ENCODE data around the gene RIPOR1.

DNA sequence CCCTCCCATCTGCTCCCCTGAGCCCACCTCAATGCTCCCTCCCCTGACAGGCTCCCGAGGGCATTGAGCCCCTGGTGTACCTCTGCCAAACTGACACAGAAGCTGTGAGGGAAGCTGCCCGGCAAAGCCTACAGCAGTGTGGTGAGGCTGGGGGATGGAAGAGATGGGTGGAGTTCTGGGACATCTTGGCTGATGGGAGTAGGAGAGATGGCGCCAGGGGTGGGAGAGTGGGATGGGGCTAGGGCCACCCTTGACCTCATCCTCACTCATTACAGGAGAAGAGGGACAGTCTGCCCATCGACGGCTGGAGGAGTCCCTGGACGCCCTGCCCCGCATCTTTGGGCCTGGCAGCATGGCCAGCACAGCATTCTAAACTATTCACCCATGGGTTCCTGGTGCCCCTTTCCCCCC lies 17.5 kb downstream of the RIPOR1 start:
- TF ChIP-seq NANOG (IDR thresholded peaks at IDR 0.05; ENCODE audit: borderline replicate concordance) (no peak), CREB1 (CRISPR knock-in tag; IDR thresholded peaks at IDR 0.05; ENCODE audit: low read depth) (no peak), POLR2AphosphoS5 (IDR thresholded peaks at IDR 0.05; ENCODE audit: low read depth) (no peak)
- TF ChIP-seq, protein P1, sequence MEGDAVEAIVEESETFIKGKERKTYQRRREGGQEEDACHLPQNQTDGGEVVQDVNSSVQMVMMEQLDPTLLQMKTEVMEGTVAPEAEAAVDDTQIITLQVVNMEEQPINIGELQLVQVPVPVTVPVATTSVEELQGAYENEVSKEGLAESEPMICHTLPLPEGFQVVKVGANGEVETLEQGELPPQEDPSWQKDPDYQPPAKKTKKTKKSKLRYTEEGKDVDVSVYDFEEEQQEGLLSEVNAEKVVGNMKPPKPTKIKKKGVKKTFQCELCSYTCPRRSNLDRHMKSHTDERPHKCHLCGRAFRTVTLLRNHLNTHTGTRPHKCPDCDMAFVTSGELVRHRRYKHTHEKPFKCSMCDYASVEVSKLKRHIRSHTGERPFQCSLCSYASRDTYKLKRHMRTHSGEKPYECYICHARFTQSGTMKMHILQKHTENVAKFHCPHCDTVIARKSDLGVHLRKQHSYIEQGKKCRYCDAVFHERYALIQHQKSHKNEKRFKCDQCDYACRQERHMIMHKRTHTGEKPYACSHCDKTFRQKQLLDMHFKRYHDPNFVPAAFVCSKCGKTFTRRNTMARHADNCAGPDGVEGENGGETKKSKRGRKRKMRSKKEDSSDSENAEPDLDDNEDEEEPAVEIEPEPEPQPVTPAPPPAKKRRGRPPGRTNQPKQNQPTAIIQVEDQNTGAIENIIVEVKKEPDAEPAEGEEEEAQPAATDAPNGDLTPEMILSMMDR (conservative IDR thresholded peaks at IDR 0.05; ENCODE audit: low read depth in 2 of 2): no peak

Measured in GM23338 (cell line).